Pancreas (tissue), 10 donors: ENCODE results near the gene NBPF1. TPM values are rescaled to one million over a fixed set of nuclear protein-coding genes. Genes with fewer than 3 reads are reported as not detected.
"Not testable (repeated sequence)": the region's sequence is repeated elsewhere in the genome, so short reads cannot be mapped to it uniquely, and the experiment has no call there.

ENCODE experiments used
- ATAC-seq, 4 donors: fragments of 200-7000 bp; cut with Tn5 transposase; one replicate each; pipeline versions ENCODE4 v1.8.0 to v1.9.1; 2020; ENCODE audit warnings: mild to moderate bottlenecking in 4 of 4, moderate library complexity in 4 of 4
- DNase-seq, 6 donors: peaks; one replicate each; pipeline ENCODE4 v3.0.0-alpha.2; 2020
- FAIRE-seq: peaks from 2 replicates; lab custom pipeline; 2012; peaks lifted over from hg19 to GRCh38; lab: Jason Lieb, UNC
- H3K27ac ChIP-seq, 4 donors: fragments of 200-600 bp; sonication (generic); 1 replicate in 3 of 4; 2 replicates in 1 of 4; pipeline versions ENCODE4 v1.5.0 to v1.8.0; 2020
- H3K27me3 ChIP-seq, 4 donors: fragments of 200-600 bp; one replicate each; pipeline ENCODE4 v1.8.0; 2021
- H3K36me3 ChIP-seq, 3 donors: fragments of 200-600 bp; sonication (generic) in 1 of 3; one replicate each; pipeline versions ENCODE4 v1.5.0 to v1.8.0; 2020 to 2021
- H3K4me1 ChIP-seq, 3 donors: fragments of 200-600 bp; one replicate each; pipeline ENCODE4 v1.8.0; 2021
- H3K4me3 ChIP-seq, 4 donors: fragments of 200-600 bp; sonication (generic) in 2 of 4; one replicate each; pipeline versions ENCODE4 v1.5.0 to v1.8.0; 2020 to 2021
- H3K9me3 ChIP-seq, 4 donors: fragments of 200-600 bp; one replicate each; pipeline ENCODE4 v1.8.0; 2021
- WGBS, 2 donors: extraction: QIAGEN DNeasy Blood & Tissue Kit; methylation state at CpG; one replicate each; pipeline ENCODE4 v1.1.7; 2013; 5-methylcytosine and 5-hydroxymethylcytosine counted together
- intact Hi-C, 3 donors: fragments of 100-400 bp; cut with DNase I; formaldehyde crosslinking; loops; one replicate each; pipeline versions ENCODE4 v1.11.1 to v1.14.2; 2022
- polyA plus RNA-seq, 2 donors: library from polyadenylated mRNA; stranded (reverse); fragments of 200-250 nt; gene quantifications; one replicate each; pipeline ENCODE4 v1.2.3, GENCODE V29; 2013
- total RNA-seq, 6 donors: library from RNA; stranded (reverse); fragmentation: NEBNext Ultra II Directional in 4 of 6; extraction: Animal tissue kit (Norgen Biotek cat#: 25700) in 4 of 6; gene quantifications; one replicate each; pipeline versions ENCODE4 v1.2.1 to v1.2.4, GENCODE V29; 2021 to 2023
- TF ChIP-seq, protein P1 (sequence below), 4 donors: fragments of 200-600 bp; sonication (generic) in 3 of 4; IDR thresholded peaks; one replicate each; pipeline versions ENCODE4 v1.5.0 to v1.8.0; 2021; ENCODE audit warnings: antibody characterized with exemption in 4 of 4
- donor health status: healthy with polysubstance abuse.
- donor health status: DM: no; HTN: no; CAD: no; lungs with moderate emphysema.
- donor health status: DM: no; HTN: no; CAD: no.
- donor health status: control.
- donor health status: control.
- donor health status: Bipolar disorder and iron deficiency.
- donor health status: DM: yes; HTN: yes; CAD: no.
- donor health status: DM: no; HTN: no; CAD: no.
- donor health status: DM: no; HTN: no; CAD: no.
- donor health status: DM: yes; HTN: yes; CAD: no.

Gene NBPF1
- total and polyA plus RNA-seq, 8 donors, result 4.0 to 32.2 (median 13.4) TPM

DNA sequence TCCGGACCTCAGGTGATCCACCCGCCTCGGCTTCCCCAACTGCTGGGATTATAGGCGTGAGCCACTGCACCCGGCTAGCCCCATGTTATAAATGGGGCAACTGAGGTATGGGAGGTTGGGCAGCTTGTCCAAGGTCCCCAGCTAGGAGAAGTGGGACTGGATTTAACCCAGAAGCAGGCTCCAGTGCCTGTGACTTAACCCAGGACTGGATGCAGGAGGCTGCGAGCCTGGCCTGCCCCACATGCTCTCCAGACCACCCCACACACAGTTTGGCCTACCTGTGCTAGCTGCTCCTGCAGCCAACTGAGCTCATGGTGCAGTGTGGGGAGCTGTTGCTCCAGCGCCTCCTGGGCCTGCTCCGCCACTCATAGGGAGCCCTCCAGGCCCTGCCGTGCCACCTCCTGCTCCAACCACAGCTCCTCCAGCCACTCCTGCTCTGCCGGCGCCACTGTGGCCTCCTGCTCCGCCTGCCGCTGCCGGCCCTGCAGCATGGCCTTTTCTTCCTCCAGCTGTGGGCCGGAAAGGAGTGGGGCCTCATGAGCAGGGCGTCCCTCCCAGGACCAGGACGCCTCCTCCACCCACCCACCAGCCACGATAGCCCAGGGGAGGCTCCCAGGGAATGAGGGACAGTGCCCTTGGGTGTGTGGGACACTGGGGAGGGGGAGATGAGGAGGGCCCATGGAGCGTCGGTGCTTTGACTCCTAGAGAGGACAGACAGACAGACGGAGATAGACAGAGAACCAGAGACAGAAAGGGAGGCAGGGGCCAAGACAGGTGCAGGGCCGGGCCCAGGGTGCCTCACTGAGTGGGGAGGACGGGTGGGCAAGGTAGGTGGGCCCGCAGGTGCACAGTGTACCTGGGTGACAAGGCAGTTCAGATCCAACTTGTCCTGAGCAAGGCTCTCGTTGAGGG lies 12.4 kb upstream of the NBPF1 start:
- Histone ChIP-seq H3K4me3 (no peak overlapping the region), H3K9me3 (no peaks in the 10 kb centered on the region), H3K27ac (no peak overlapping the region), H3K36me3 (peaks cover 8 to 41% (median 34%) of the 10 kb centered on the region in 3 donors), H3K27me3 (no peaks in the 10 kb centered on the region), H3K4me1 (peaks cover 6 to 11% (median 8%) of the 10 kb centered on the region in 3 donors)
- TF ChIP-seq, protein P1, sequence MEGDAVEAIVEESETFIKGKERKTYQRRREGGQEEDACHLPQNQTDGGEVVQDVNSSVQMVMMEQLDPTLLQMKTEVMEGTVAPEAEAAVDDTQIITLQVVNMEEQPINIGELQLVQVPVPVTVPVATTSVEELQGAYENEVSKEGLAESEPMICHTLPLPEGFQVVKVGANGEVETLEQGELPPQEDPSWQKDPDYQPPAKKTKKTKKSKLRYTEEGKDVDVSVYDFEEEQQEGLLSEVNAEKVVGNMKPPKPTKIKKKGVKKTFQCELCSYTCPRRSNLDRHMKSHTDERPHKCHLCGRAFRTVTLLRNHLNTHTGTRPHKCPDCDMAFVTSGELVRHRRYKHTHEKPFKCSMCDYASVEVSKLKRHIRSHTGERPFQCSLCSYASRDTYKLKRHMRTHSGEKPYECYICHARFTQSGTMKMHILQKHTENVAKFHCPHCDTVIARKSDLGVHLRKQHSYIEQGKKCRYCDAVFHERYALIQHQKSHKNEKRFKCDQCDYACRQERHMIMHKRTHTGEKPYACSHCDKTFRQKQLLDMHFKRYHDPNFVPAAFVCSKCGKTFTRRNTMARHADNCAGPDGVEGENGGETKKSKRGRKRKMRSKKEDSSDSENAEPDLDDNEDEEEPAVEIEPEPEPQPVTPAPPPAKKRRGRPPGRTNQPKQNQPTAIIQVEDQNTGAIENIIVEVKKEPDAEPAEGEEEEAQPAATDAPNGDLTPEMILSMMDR (IDR thresholded peaks at IDR 0.05), result no peak
- intact Hi-C loops, result no loop called here
- WGBS, 2 donors, result 91% methylated on average over 25 of the region's 25 CpGs
- DNase-seq (peak in 5 of 6 donors; percentile 38 to 89 (median 50)), FAIRE-seq (no peak), ATAC-seq (no peak)

GRCh38 chr1:16623812-16624719 lies 10.7 kb upstream of the NBPF1 start:
- intact Hi-C loops, result loop anchor here in 1 of 3 donors (5.0 kb wide), 1 partner anchor 328 kb away; no protein-coding TSS in a partner anchor
- H3K27me3 ChIP-seq, H3K9me3 ChIP-seq, FAIRE-seq, H3K4me3 ChIP-seq: not testable (repeated sequence)
- peaks cover 8 to 27% (median 22%) of the 10 kb centered on the region in 3 donors for H3K36me3 ChIP-seq
- 62 to 63% methylated on average over 27 of the region's 27 CpGs for WGBS, 2 donors
- ATAC-seq (peak; percentile 80 to 83 (median 81)), DNase-seq (peak; percentile 88 to 98 (median 93))
- H3K27ac ChIP-seq, result peak overlapping the region; percentile 25 to 64 (median 50)
- H3K4me1 ChIP-seq, result peaks cover 6 to 11% (median 8%) of the 10 kb centered on the region in 3 donors

DNA sequence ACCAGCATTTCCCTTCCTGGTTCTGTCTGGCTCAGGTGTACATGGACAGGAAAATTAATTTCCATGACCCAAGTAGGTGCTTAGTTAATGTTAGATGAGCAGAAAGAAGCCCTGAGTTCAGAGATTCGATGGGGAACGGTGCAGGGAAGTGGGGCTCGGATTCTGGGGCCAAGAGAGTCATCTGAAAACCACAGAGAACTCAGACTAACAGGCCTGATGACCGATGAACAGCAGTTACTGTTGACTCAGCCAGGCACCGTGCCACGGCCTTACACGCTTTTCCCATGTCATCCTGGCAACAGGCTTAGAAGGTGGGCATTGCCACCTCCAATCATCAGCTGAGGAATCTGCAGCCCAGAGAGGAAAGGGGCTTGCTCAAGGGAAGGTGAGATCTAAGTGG lies 10.0 kb upstream of the NBPF1 start:
- intact Hi-C loops, result loop anchor here in 1 of 3 donors (5.0 kb wide), 1 partner anchor 329 kb away; no protein-coding TSS in a partner anchor
- not testable (repeated sequence) for H3K27me3 ChIP-seq, H3K4me3 ChIP-seq, H3K9me3 ChIP-seq, FAIRE-seq
- peak; percentile 70 to 92 (median 84) for DNase-seq
- Histone ChIP-seq H3K36me3 (peaks cover 8 to 20% (median 18%) of the 10 kb centered on the region in 3 donors), H3K27ac (peak overlapping the region; percentile 25 to 64 (median 50)), H3K4me1 (peaks cover 6 to 11% (median 8%) of the 10 kb centered on the region in 3 donors)
- 51 to 63% methylated on average over 7 of the region's 7 CpGs for WGBS, 2 donors
- peak; percentile 60 to 62 (median 61) for ATAC-seq

GRCh38 chr1:16621681-16622315 lies 8.4 kb upstream of the NBPF1 start:
- ATAC-seq, H3K4me3 ChIP-seq, H3K27ac ChIP-seq, H3K27me3 ChIP-seq, FAIRE-seq, H3K9me3 ChIP-seq: not testable (repeated sequence)
- WGBS, 2 donors, result 89 to 91% methylated on average over 9 of the region's 9 CpGs
- Histone ChIP-seq H3K36me3 (peaks cover 8 to 14% (median 12%) of the 10 kb centered on the region in 3 donors), H3K4me1 (peaks cover 6 to 11% (median 8%) of the 10 kb centered on the region in 3 donors)
- peak in 5 of 6 donors; percentile 39 to 78 (median 46) for DNase-seq
- intact Hi-C loops, result loop anchor here in 1 of 3 donors (5.0 kb wide), 1 partner anchor 331 kb away; no protein-coding TSS in a partner anchor

DNA sequence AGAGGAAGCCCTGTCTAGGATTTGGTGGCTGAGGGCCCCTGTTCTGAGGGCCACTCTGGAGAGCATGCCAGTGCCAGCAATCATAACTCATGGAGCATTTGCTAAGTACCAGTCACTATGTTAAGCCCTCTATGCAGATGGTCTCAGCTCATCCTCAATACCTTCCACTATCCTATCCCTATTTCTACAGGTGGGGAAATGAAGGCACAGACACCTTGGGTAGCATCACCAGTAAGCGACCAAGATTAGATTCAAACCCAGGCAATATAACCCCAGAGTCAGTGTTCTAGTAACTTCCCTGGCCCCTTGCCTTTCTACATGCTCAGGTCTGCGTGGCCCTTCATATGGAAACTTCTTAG lies 7.9 kb upstream of the NBPF1 start:
- Histone ChIP-seq H3K4me3 (no peak overlapping the region), H3K27ac (no peak overlapping the region), H3K36me3 (peaks cover 7 to 10% (median 8%) of the 10 kb centered on the region in 3 donors), H3K9me3 (no peaks in the 10 kb centered on the region), H3K4me1 (peaks cover 6 to 11% (median 8%) of the 10 kb centered on the region in 3 donors), H3K27me3 (no peaks in the 10 kb centered on the region)
- DNase-seq (no peak), ATAC-seq (no peak), FAIRE-seq (no peak)
- WGBS, 2 donors, result 79 to 93% methylated on average over 2 of the region's 2 CpGs
- intact Hi-C loops, result loop anchor here in 1 of 3 donors (5.0 kb wide), 1 partner anchor 331 kb away; no protein-coding TSS in a partner anchor
- TF ChIP-seq, protein P1 (IDR thresholded peaks at IDR 0.05), result no peak

DNA sequence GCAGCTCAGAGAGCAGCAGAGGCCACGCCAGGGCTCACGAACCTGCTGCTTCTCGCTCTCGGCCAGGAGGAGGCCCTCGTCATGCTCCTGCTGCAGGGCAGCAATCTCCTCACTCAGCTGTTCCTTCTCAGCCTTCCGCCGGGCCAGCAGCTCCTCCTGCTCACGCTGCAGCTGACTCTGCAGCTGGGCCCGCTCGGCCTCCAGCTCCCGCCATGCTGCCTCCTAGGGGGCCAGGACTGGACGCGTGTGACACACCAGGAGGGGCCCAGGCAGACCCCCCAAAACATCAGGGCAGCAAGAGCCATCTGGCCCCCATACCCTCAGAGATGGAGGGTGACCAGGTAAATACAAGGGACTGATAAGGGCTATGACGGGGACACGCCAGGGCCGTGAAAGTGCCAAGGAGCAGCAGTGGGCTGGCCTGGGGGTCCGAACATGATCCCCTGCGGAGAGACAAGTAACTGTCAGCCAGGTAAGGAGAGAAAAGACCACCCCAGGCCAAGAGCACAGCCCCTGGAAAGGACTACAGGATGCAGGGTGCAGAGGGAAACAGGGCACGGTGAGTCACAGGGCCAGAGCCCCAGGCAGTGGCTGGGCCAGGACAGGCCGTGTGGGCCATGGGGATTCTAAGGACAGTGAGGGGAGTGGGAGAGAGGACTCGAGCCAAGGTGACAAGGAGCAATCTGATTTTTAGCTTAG lies 6.6 kb upstream of the NBPF1 start:
- peak in 5 of 6 donors; percentile 29 to 90 (median 52) for DNase-seq
- 83 to 90% methylated on average over 21 of the region's 21 CpGs for WGBS, 2 donors
- H3K4me1 ChIP-seq, result peaks cover 6 to 11% (median 8%) of the 10 kb centered on the region in 3 donors
- not testable (repeated sequence) for H3K9me3 ChIP-seq, H3K27me3 ChIP-seq, H3K36me3 ChIP-seq, H3K27ac ChIP-seq, H3K4me3 ChIP-seq, FAIRE-seq, ATAC-seq
- intact Hi-C loops, result loop anchor here in 2 of 3 donors (5.0 to 10.0 kb wide), 2 partner anchors 325 to 332 kb away; no protein-coding TSS in a partner anchor
